Neural cell (in vitro differentiated cells): ENCODE measurements around the gene CACNA2D2. TPM values are rescaled to one million over a fixed set of nuclear protein-coding genes. Genes with fewer than 3 reads are reported as not detected.

Experiments used
- H2AFZ ChIP-seq: fragments of 200-600, 300-800 bp; sonication (generic), shearing (Covaris generic); 2 replicates; pipeline ENCODE4 v1.6.0; 2014; ENCODE audit warnings: low read depth, mild to moderate bottlenecking, antibody characterized with exemption, low read length, moderate library complexity
- H3F3A ChIP-seq: fragments of 200-600 bp; shearing (Covaris generic); 2 replicates; pipeline ENCODE4 v1.6.1; 2016; ENCODE audit warnings: mild to moderate bottlenecking, moderate library complexity, mixed read lengths, antibody characterized with exemption, low read length; ENCODE audit not compliant: insufficient read depth, poor library complexity, severe bottlenecking
- H3K27ac ChIP-seq: fragments of 200-600, 300-800 bp; sonication (generic), shearing (Covaris generic); 2 replicates; pipeline ENCODE4 v1.5.1; 2014; ENCODE audit warnings: mild to moderate bottlenecking, low read length, moderate library complexity
- H3K27me3 ChIP-seq: fragments of 300-800, 200-600 bp; sonication (generic), shearing (Covaris generic); 2 replicates; pipeline ENCODE4 v1.6.0; 2014; ENCODE audit warnings: mild to moderate bottlenecking, low read depth, low read length, moderate library complexity; ENCODE audit not compliant: insufficient read depth
- H3K36me3 ChIP-seq: fragments of 300-800, 200-600 bp; sonication (generic), shearing (Covaris generic); 2 replicates; pipeline ENCODE4 v1.5.1; 2014; ENCODE audit warnings: mild to moderate bottlenecking, antibody characterized with exemption, low read length, moderate library complexity; ENCODE audit not compliant: insufficient read depth
- H3K4me2 ChIP-seq: fragments of 300-800, 200-600 bp; sonication (generic), shearing (Covaris generic); 2 replicates; pipeline ENCODE4 v1.6.0; 2014; ENCODE audit warnings: mild to moderate bottlenecking, low read length
- H3K4me3 ChIP-seq: fragments of 300-800, 200-600 bp; sonication (generic), shearing (Covaris generic); 2 replicates; pipeline ENCODE4 v1.5.1; 2014; ENCODE audit warnings: mild to moderate bottlenecking, low read length, moderate library complexity
- H3K79me2 ChIP-seq: fragments of 200-600 bp; shearing (Covaris generic); replicated peaks from 2 replicates; pipeline ENCODE4 v1.6.0; 2014; ENCODE audit warnings: mild to moderate bottlenecking, low read length, moderate library complexity; ENCODE audit not compliant: insufficient read depth
- H3K9ac ChIP-seq: fragments of 300-800, 200-600 bp; sonication (generic), shearing (Covaris generic); 2 replicates; pipeline ENCODE4 v1.6.1; 2016; ENCODE audit warnings: mild to moderate bottlenecking, low read length, mixed read lengths
- H3K9me2 ChIP-seq: fragments of 200-600 bp; shearing (Covaris generic); 2 replicates; pipeline ENCODE4 v1.6.1; 2016; ENCODE audit warnings: mild to moderate bottlenecking, low read length, mixed read lengths; ENCODE audit not compliant: insufficient read depth
- H3K9me3 ChIP-seq: fragments of 200-600, 300-800 bp; sonication (generic), shearing (Covaris generic); 2 replicates; pipeline ENCODE4 v1.6.1; 2016; ENCODE audit warnings: mild to moderate bottlenecking, mixed run types, low read length, moderate library complexity, mixed read lengths
- H4K20me1 ChIP-seq: fragments of 200-600 bp; shearing (Covaris generic); 2 replicates; pipeline ENCODE4 v1.6.1; 2016; ENCODE audit warnings: mild to moderate bottlenecking, mixed run types; ENCODE audit not compliant: insufficient read depth
- CTCF ChIP-seq: fragments of 450-650 bp; IDR thresholded peaks from 2 replicates; pipeline ENCODE4 v1.5.1; 2014; ENCODE audit warnings: antibody characterized with exemption, mild to moderate bottlenecking, moderate library complexity; ENCODE audit not compliant: poor library complexity, severe bottlenecking
- EP300 ChIP-seq: fragments of 450-650 bp; conservative IDR thresholded peaks from 2 replicates; pipeline ENCODE4 v1.6.1; 2014; ENCODE audit warnings: antibody characterized with exemption, mild to moderate bottlenecking, moderate library complexity; ENCODE audit not compliant: poor library complexity, severe bottlenecking
- EZH2 ChIP-seq: fragments of 200-600, 300-800 bp; shearing (Covaris generic), sonication (generic); IDR thresholded peaks from 2 replicates; pipeline ENCODE4 v1.6.1; 2014; ENCODE audit warnings: antibody characterized with exemption, low read length, borderline replicate concordance, mild to moderate bottlenecking; ENCODE audit not compliant: insufficient read depth, poor library complexity, severe bottlenecking
- MXI1 ChIP-seq: fragments of 450-650 bp; conservative IDR thresholded peaks from 2 replicates; pipeline ENCODE4 v1.6.1; 2014; ENCODE audit warnings: antibody characterized with exemption, mild to moderate bottlenecking; ENCODE audit not compliant: poor library complexity, severe bottlenecking
- POLR2AphosphoS5 ChIP-seq: IDR thresholded peaks from 2 replicates; pipeline ENCODE4 v1.6.1; 2012
- RAD21 ChIP-seq: fragments of 450-650 bp; conservative IDR thresholded peaks from 2 replicates; pipeline ENCODE4 v1.6.1; 2014; ENCODE audit warnings: antibody characterized with exemption, mild to moderate bottlenecking, moderate library complexity
- SMC3 ChIP-seq: fragments of 450-650 bp; conservative IDR thresholded peaks from 2 replicates; pipeline ENCODE4 v1.6.1; 2014; ENCODE audit warnings: antibody characterized with exemption, mild to moderate bottlenecking, moderate library complexity; ENCODE audit not compliant: poor library complexity
- TAF1 ChIP-seq: IDR thresholded peaks from 2 replicates; pipeline ENCODE4 v1.6.1; 2012; ENCODE audit warnings: low read depth
- polyA plus RNA-seq: library from polyadenylated mRNA; depleted of rRNA; stranded (reverse); fragments of >200 nt; gene quantifications from 2 replicates; pipeline ENCODE4 v1.2.3, GENCODE V29; 2014
- TF ChIP-seq, protein P1 (sequence below): IDR thresholded peaks from 2 replicates; pipeline ENCODE4 v1.6.1; 2012; ENCODE audit warnings: borderline replicate concordance

The CACNA2D2 gene
- polyA plus RNA-seq, 1 donor from 2014 or later: 7.8 TPM

- Histone ChIP-seq H3K9me3 (no peaks in the 10 kb centered on the region), H2AFZ (no peak overlapping the region), H3F3A (no peaks in the 10 kb centered on the region), H3K9me2 (no peaks in the 10 kb centered on the region), H3K79me2 (no peaks in the 10 kb centered on the region), H3K27ac (no peak overlapping the region), H3K36me3 (no peaks in the 10 kb centered on the region), H3K9ac (no peak overlapping the region), H3K4me2 (no peak overlapping the region), H4K20me1 (no peaks in the 10 kb centered on the region), H3K4me3 (no peak overlapping the region), H3K27me3 (no peaks in the 10 kb centered on the region)
- no peak for TF ChIP-seq POLR2AphosphoS5
- peak; percentile 99 for TF ChIP-seq SMC3
- TF ChIP-seq RAD21: peak; percentile 97
- peak; percentile 95 for TF ChIP-seq CTCF
- peak; percentile 25 for TF ChIP-seq MXI1
- peak; percentile 19 for TF ChIP-seq EP300
- TF ChIP-seq, protein P1, sequence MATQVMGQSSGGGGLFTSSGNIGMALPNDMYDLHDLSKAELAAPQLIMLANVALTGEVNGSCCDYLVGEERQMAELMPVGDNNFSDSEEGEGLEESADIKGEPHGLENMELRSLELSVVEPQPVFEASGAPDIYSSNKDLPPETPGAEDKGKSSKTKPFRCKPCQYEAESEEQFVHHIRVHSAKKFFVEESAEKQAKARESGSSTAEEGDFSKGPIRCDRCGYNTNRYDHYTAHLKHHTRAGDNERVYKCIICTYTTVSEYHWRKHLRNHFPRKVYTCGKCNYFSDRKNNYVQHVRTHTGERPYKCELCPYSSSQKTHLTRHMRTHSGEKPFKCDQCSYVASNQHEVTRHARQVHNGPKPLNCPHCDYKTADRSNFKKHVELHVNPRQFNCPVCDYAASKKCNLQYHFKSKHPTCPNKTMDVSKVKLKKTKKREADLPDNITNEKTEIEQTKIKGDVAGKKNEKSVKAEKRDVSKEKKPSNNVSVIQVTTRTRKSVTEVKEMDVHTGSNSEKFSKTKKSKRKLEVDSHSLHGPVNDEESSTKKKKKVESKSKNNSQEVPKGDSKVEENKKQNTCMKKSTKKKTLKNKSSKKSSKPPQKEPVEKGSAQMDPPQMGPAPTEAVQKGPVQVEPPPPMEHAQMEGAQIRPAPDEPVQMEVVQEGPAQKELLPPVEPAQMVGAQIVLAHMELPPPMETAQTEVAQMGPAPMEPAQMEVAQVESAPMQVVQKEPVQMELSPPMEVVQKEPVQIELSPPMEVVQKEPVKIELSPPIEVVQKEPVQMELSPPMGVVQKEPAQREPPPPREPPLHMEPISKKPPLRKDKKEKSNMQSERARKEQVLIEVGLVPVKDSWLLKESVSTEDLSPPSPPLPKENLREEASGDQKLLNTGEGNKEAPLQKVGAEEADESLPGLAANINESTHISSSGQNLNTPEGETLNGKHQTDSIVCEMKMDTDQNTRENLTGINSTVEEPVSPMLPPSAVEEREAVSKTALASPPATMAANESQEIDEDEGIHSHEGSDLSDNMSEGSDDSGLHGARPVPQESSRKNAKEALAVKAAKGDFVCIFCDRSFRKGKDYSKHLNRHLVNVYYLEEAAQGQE: no peak
Observed at GRCh38 chr3:50542177-50543034, 39.0 kb upstream of the CACNA2D2 start.

DNA sequence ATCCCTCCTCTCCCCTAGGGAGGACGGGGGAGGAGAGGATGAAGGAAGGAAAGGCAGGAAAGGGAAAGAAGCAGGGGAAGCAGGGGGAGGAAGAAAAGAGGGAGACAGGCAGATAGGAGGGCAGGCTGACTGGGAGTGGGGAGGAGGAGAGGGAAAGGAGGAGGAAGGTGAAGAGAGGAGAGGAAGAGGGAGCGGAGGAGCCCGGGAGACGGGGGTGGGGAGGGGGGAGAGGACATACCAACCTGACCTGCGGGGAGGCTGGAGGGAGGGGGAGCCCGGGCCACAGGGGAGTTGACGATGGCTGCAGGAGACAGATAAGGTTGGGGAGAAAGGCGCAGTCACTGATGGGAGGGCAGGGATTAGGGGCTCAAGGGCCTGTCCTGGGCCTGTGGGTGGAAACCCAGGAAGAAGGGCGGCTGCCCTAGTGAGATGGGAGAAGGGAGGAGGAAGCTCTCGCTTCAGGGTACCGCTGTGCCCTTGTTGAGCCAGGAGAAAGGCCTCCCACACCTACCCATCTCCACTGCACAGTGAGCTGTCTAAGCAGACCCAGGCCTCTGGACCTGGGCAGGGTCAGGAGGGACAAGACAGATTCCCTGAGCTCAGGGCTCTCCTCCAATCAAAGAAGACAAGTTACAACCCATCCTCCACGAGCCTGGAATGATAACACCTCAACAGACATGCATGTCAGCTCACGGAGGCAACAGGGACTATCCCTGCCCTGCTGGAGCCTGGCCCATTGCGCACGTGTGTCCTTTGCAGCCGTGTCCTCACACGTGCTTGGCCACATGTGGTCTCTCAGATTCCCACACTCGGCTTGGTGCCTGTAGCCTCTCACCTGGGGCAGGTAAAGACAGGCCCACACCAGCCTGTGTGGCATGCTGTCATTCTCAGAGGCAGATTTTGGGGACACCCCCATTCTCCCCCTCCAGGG, 36.2 kb upstream of the CACNA2D2 start:
- H3K36me3 ChIP-seq: no peaks in the 10 kb centered on the region
- H3K79me2 ChIP-seq: no peaks in the 10 kb centered on the region
- H3K4me2 ChIP-seq: no peak overlapping the region
- no peaks in the 10 kb centered on the region for H3F3A ChIP-seq
- no peaks in the 10 kb centered on the region for H3K9me3 ChIP-seq
- no peaks in the 10 kb centered on the region for H3K27me3 ChIP-seq
- peak overlapping the region; percentile 13 for H2AFZ ChIP-seq
- H3K9me2 ChIP-seq: no peaks in the 10 kb centered on the region
- H3K4me3 ChIP-seq: no peak overlapping the region
- TF ChIP-seq MXI1: no peak
- no peak for TF ChIP-seq RAD21
- no peak for TF ChIP-seq SMC3
- TF ChIP-seq CTCF: no peak
- no peak for TF ChIP-seq EZH2
- TF ChIP-seq, protein P1: no peak
- TF ChIP-seq EP300: no peak
- no peak for TF ChIP-seq POLR2AphosphoS5
- no peak for TF ChIP-seq TAF1
- no peak overlapping the region for H3K27ac ChIP-seq
- no peaks in the 10 kb centered on the region for H4K20me1 ChIP-seq
- peak overlapping the region; percentile 24 for H3K9ac ChIP-seq
